Measurements from ENCODE around the gene METTL24. TPM values are rescaled to one million over a fixed set of nuclear protein-coding genes. Genes with fewer than 3 reads are reported as not detected.

Gene METTL24
- total RNA-seq, 2 experiments from 2014 or later: not detected

- no peak for DNase-seq
- Mint-ChIP-seq H3K4me1 (no peaks in the 10 kb centered on the region), H3K9me3 (no peaks in the 10 kb centered on the region), H3K27ac (no peak overlapping the region), H3K27me3 (no peaks in the 10 kb centered on the region), H3K4me3 (no peak overlapping the region), H3K36me3 (ENCODE audit: low read depth) (no peaks in the 10 kb centered on the region)
- POLR2A ChIA-PET: no interaction called here
- CTCF ChIA-PET: no interaction called here
Measured at GRCh38 chr6:110325197-110325596, 33.0 kb downstream of the METTL24 start.

DNA sequence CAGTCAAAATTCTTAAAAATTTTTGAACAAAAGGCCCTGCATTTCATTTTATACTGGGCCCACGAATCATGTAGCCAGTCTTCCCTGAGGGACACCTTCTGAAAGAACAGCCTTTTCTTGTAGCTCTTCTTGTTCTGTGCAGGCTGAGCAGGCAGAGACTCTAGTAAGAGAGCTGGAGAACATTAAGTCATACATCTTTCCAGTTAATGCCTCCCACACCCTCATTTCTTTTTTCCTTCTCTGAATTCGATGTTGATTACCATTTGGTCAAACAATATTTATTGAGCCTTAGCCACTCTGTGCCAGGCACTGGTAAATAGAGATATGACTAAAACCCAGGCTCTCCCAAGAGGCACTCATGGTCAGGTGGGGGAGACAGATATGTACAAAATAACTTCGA, 33.6 kb downstream of the METTL24 start:
- H3K36me3 Mint-ChIP-seq (ENCODE audit: low read depth): no peaks in the 10 kb centered on the region
- CTCF ChIA-PET: no interaction called here
- no peak overlapping the region for H3K27ac Mint-ChIP-seq
- no peaks in the 10 kb centered on the region for H3K9me3 Mint-ChIP-seq
- POLR2A ChIA-PET: no interaction called here
- no peaks in the 10 kb centered on the region for H3K4me1 Mint-ChIP-seq
- no peaks in the 10 kb centered on the region for H3K27me3 Mint-ChIP-seq
- DNase-seq: no peak
- no peak overlapping the region for H3K4me3 Mint-ChIP-seq

DNA sequence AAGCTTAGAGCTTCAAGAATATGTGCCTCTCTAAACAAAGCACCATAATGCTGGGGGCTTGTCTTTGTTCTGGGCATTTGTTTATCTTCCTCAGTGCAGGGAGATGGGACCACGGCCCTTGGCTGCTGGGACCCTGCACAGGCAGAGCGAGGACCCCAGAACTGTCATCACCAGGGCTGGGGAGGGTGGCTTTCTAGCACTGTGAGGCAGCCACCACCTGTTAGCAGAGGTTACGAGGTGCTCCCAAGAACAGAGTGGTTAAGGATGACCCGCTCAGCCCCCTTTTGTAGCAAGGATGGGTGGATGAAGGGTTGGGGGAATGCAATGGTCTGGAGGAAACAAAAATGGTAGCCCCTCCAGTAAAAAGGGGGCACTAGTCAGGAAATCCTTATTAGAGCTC, 34.9 kb downstream of the METTL24 start:
- ChIA-PET POLR2A (no interaction called here), CTCF (no interaction called here)
- Mint-ChIP-seq H3K4me3 (no peak overlapping the region), H3K4me1 (no peaks in the 10 kb centered on the region), H3K27ac (no peak overlapping the region), H3K36me3 (ENCODE audit: low read depth) (no peaks in the 10 kb centered on the region), H3K27me3 (no peaks in the 10 kb centered on the region), H3K9me3 (no peaks in the 10 kb centered on the region)
- DNase-seq: no peak

GRCh38 chr6:110322874-110323242, 35.3 kb downstream of the METTL24 start:
- no peaks in the 10 kb centered on the region for H3K9me3 Mint-ChIP-seq
- ChIA-PET CTCF (no interaction called here), POLR2A (no interaction called here)
- H3K4me1 Mint-ChIP-seq: no peaks in the 10 kb centered on the region
- no peak overlapping the region for H3K4me3 Mint-ChIP-seq
- H3K27me3 Mint-ChIP-seq: no peaks in the 10 kb centered on the region
- no peak for DNase-seq
- H3K27ac Mint-ChIP-seq: no peak overlapping the region
- H3K36me3 Mint-ChIP-seq (ENCODE audit: low read depth): no peaks in the 10 kb centered on the region

DNA sequence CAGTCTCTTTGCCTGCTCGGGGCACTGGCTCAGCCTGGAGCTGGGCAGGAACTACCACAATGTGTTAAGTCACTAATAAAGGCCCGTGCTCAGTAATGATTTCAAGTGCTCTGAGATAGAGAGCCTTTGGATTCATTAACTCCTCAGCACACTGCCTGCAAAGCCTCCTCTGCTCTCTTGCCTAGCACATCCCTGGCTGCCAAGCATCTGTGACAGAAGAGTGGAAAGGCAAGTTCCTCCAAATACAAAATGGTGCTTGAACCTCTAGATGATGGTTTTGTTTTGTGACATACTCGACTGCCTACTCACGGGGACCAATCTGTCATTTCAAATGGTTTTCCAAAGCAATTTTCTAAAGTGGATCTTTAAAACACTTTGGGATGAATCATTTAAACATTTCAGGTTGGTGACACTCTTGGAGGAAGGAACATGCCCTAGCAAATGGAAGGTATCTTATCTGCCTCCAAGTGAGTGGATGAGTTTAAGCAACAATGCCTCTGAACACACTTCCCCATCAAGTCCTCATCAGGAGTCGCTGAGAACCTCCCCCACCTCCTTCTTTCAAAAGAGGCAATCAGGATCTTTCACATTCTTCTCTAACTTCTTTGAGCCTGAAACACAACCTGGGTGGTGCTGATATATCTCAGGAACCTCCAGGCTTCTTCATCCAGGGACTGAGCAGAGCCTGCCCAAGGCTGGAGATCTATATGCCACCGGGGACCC, 35.8 kb downstream of the METTL24 start:
- POLR2A ChIA-PET: no interaction called here
- CTCF ChIA-PET: no interaction called here
- H3K9me3 Mint-ChIP-seq: no peaks in the 10 kb centered on the region

DNA sequence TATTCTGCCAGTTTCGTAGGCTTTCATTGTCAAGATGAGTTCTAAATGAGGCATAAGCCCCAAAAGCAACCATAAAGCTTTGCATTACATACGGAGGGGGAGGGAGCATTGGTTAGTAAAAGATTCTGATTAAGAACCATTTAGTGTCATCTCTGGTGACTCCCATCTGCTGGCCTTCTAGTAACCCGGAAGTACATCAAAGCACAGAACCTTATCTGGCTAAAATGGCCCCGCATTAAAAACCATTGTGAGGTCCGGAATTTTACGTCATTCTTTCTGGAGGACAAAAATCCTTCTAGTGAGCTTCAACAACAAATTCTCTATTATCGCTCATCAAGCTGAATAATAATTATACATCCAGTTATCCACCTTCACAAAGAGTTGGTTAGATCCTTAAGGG, 37.8 kb downstream of the METTL24 start:
- H3K9me3 Mint-ChIP-seq: no peaks in the 10 kb centered on the region
- H3K36me3 Mint-ChIP-seq (ENCODE audit: low read depth): no peaks in the 10 kb centered on the region
- no peaks in the 10 kb centered on the region for H3K27me3 Mint-ChIP-seq
- H3K4me1 Mint-ChIP-seq: no peaks in the 10 kb centered on the region
- no peak for DNase-seq
- H3K4me3 Mint-ChIP-seq: no peak overlapping the region
- POLR2A ChIA-PET: no interaction called here
- no peak overlapping the region for H3K27ac Mint-ChIP-seq
- CTCF ChIA-PET: no interaction called here

More for the DNA sequence above, 35.8 kb downstream of the METTL24 start:
- Mint-ChIP-seq H3K27me3 (no peaks in the 10 kb centered on the region), H3K4me3 (no peak overlapping the region), H3K27ac (no peak overlapping the region), H3K4me1 (no peaks in the 10 kb centered on the region), H3K36me3 (ENCODE audit: low read depth) (no peaks in the 10 kb centered on the region)
- DNase-seq: no peak

DNA sequence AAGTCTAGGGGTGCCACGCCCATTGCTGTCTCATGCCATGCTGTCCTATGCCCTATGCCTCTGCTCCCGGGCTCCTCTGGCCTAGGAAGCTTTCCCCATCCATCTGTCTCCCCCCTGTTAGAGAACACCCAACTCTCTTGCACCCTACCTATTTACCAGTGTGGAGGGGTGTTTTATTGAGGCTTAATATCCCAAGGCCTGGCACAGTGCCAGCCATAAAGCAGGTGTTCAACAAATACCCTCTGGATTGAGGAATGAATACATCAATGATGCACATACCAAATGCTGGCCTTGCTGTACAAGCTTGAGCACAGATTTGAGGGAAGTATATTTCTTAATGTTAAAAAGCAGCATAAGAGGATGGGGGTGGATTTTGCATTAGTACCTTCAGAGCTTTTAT, 38.3 kb downstream of the METTL24 start:
- H3K36me3 Mint-ChIP-seq (ENCODE audit: low read depth): no peaks in the 10 kb centered on the region
- no peaks in the 10 kb centered on the region for H3K9me3 Mint-ChIP-seq
- no peaks in the 10 kb centered on the region for H3K4me1 Mint-ChIP-seq
- no peaks in the 10 kb centered on the region for H3K27me3 Mint-ChIP-seq
- ChIA-PET POLR2A (no interaction called here), CTCF (no interaction called here)
- no peak overlapping the region for H3K4me3 Mint-ChIP-seq
- no peak overlapping the region for H3K27ac Mint-ChIP-seq
- DNase-seq: no peak

DNA sequence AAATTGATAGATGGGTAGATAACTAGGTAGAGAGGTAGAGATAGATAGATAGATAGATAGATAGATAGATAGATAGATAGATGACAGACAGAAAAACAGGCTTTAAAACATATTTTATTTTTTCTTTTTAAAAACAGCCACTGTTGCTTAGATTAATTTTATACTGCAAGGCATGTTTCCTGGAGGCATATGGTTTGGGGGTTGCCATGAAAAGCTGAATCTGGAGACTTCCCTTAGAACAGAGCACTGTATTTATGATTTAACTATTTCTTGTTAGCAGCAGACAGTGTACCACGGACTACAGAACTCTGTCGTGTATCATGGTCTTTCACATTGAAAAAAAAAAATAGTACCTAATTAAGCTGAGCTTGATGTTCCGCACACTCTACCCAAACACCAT, 38.8 kb downstream of the METTL24 start:
- Mint-ChIP-seq H3K9me3 (no peaks in the 10 kb centered on the region), H3K36me3 (ENCODE audit: low read depth) (no peaks in the 10 kb centered on the region), H3K4me3 (no peak overlapping the region), H3K27me3 (no peaks in the 10 kb centered on the region), H3K27ac (no peak overlapping the region), H3K4me1 (no peaks in the 10 kb centered on the region)
- no peak for DNase-seq
- ChIA-PET POLR2A (no interaction called here), CTCF (no interaction called here)

- POLR2A ChIA-PET: no interaction called here
- H3K36me3 Mint-ChIP-seq (ENCODE audit: low read depth): no peaks in the 10 kb centered on the region
- H3K4me1 Mint-ChIP-seq: no peaks in the 10 kb centered on the region
- DNase-seq: no peak
- no peaks in the 10 kb centered on the region for H3K9me3 Mint-ChIP-seq
- no peaks in the 10 kb centered on the region for H3K27me3 Mint-ChIP-seq
- CTCF ChIA-PET: interaction anchor here (0.9 kb wide), 1 partner anchor 9 kb away, joined by 3 read pairs; no protein-coding TSS in a partner anchor
- no peak overlapping the region for H3K4me3 Mint-ChIP-seq
- H3K27ac Mint-ChIP-seq: no peak overlapping the region
Measured at GRCh38 chr6:110318971-110319370, 39.2 kb downstream of the METTL24 start.

DNA sequence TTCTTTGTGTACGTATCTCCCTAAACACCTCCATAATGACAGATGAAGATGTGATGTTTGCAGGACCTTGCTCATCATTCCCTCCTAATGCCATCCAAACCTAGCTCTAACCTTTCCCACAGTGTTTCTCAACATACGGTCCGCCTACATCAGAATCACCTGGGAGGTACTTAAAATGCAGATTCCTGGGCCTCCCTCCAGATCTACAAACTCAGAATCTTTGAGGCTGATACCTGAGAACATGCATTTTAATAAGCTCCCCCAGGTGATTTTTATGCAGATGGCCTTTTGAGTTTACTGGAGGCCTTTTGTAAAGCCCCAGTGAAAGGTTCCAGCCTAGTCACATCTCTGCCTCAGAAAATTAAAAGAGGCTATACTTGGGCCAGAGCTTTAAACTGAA, 40.5 kb downstream of the METTL24 start:
- no peaks in the 10 kb centered on the region for H3K27me3 Mint-ChIP-seq
- no peak for DNase-seq
- no peaks in the 10 kb centered on the region for H3K36me3 Mint-ChIP-seq (ENCODE audit: low read depth)
- no peaks in the 10 kb centered on the region for H3K9me3 Mint-ChIP-seq
- CTCF ChIA-PET: interaction anchor here (1.0 kb wide), 1 partner anchor 9 kb away, joined by 3 read pairs; no protein-coding TSS in a partner anchor
- H3K27ac Mint-ChIP-seq: no peak overlapping the region
- POLR2A ChIA-PET: no interaction called here
- no peak overlapping the region for H3K4me3 Mint-ChIP-seq
- H3K4me1 Mint-ChIP-seq: no peaks in the 10 kb centered on the region

DNA sequence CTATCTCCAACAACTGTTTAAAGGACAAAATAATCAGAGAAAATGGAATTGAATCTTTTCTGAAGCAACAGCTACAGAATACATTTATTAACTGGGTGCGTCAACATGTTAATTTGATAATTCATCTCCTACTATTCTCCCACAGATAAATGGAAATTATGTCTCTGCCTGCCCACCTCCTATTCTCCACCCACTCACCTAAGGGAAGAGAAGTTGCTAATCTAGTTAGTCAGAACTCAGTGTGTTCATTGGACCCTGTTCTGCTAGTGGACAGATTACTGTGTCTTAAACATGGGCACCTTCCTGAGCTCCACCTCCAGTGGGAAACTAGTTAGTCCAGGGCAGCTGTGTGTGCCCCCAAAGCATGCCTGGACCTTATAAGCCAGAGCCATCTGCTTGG, 41.0 kb downstream of the METTL24 start:
- H3K27ac Mint-ChIP-seq: no peak overlapping the region
- H3K36me3 Mint-ChIP-seq (ENCODE audit: low read depth): no peaks in the 10 kb centered on the region
- no peak overlapping the region for H3K4me3 Mint-ChIP-seq
- ChIA-PET POLR2A (no interaction called here), CTCF (interaction anchor here (1.0 kb wide), 1 partner anchor 10 kb away, joined by 3 read pairs; no protein-coding TSS in a partner anchor)
- no peaks in the 10 kb centered on the region for H3K4me1 Mint-ChIP-seq
- H3K9me3 Mint-ChIP-seq: no peaks in the 10 kb centered on the region
- no peak for DNase-seq
- no peaks in the 10 kb centered on the region for H3K27me3 Mint-ChIP-seq

- Mint-ChIP-seq H3K27me3 (no peaks in the 10 kb centered on the region), H3K4me1 (no peaks in the 10 kb centered on the region), H3K36me3 (ENCODE audit: low read depth) (no peaks in the 10 kb centered on the region), H3K27ac (no peak overlapping the region), H3K9me3 (no peaks in the 10 kb centered on the region), H3K4me3 (no peak overlapping the region)
- POLR2A ChIA-PET: no interaction called here
- DNase-seq: no peak
- CTCF ChIA-PET: no interaction called here
Measured at GRCh38 chr6:110315869-110316398, 42.2 kb downstream of the METTL24 start.

GRCh38 chr6:110315207-110315868, 42.8 kb downstream of the METTL24 start:
- no peaks in the 10 kb centered on the region for H3K9me3 Mint-ChIP-seq
- DNase-seq: no peak
- POLR2A ChIA-PET: no interaction called here

More at GRCh38 chr6:110315207-110315868, 42.8 kb downstream of the METTL24 start:
- CTCF ChIA-PET: no interaction called here
- no peak overlapping the region for H3K4me3 Mint-ChIP-seq
- H3K27ac Mint-ChIP-seq: no peak overlapping the region
- no peaks in the 10 kb centered on the region for H3K27me3 Mint-ChIP-seq
- no peaks in the 10 kb centered on the region for H3K36me3 Mint-ChIP-seq (ENCODE audit: low read depth)
- H3K4me1 Mint-ChIP-seq: no peaks in the 10 kb centered on the region
